Measurements from ENCODE around the gene FZR1. TPM values are rescaled to one million over a fixed set of nuclear protein-coding genes. Genes with fewer than 3 reads are reported as not detected.

FZR1 gene
- total and polyA plus RNA-seq, 2 of the 13 experiments (the other 11 are each of a cell fraction or from before 2014, with no cell fraction given), result 29.0 to 30.8 TPM

DNA sequence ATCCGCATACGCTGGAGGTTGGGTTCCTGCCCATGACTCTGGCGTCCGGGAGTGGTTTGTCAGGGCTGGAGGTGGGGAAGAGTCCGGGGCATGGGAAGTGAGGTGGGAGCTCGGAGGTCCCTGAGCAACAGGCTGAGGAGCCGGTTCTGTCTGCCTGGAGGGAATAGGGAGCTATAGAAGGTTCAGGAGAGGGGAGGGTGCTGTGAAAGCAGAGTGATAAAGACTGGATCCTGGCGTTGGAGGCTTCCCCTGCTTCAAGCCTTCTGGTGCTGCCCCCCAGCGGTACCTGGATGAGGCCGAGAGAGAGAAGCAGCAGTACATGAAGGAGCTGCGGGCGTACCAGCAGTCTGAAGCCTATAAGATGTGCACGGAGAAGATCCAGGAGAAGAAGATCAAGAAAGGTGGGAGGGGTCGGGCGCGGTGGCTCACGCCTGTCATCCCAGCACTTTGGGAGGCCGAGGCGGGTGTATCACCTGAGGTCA is 69.2 kb downstream of the FZR1 start:
- Histone ChIP-seq H3K27ac (ENCODE audit: extremely low read length, insufficient read depth, low read length) (no peak overlapping the region), H3K4me1 (ENCODE audit: insufficient read depth, low read length) (peaks cover 33% of the 10 kb centered on the region), H3K27me3 (ENCODE audit: control insufficient read depth in 1 of 2, insufficient read depth in 2 of 2, low read length in 2 of 2) (no peaks in the 10 kb centered on the region), H3K4me2 (ENCODE audit: low read depth, low read length) (no peak overlapping the region), H2AFZ (ENCODE audit: low read length) (no peak overlapping the region), H3K36me3 (replicated peaks in 1 of 2; ENCODE audit: control insufficient read depth in 1 of 2, insufficient read depth in 2 of 2, low read length in 2 of 2) (no peaks in the 10 kb centered on the region; a peak in 1 of 5 replicates), H3K9me3 (ENCODE audit: low read length) (no peaks in the 10 kb centered on the region), H3K9ac (ENCODE audit: insufficient read depth, low read depth, low read length) (no peak overlapping the region), H3K4me3 (replicated peaks in 1 of 3; ENCODE audit: insufficient read depth in 1 of 3, low read depth in 2 of 3, low read length in 3 of 3) (no peak overlapping the region), H4K20me1 (ENCODE audit: insufficient read depth, low read length) (peaks cover 4% of the 10 kb centered on the region), H3K79me2 (ENCODE audit: insufficient read depth, low read length) (peaks cover 2% of the 10 kb centered on the region)
- FAIRE-seq, result no peak
- intact Hi-C loops (cut with micrococcal nuclease; ENCODE audit: unreplicated experiment), result loop anchor here (1.0 kb wide), 1 partner anchor 30 kb away; no protein-coding TSS in a partner anchor
- in situ Hi-C loops (cut with HindIII; ENCODE audit: extremely low pct_ligation_motif_present, low pct_unique_long_range_greater_than_20kb), result no loop called here
- no peak for ATAC-seq
- CTCF ChIA-PET (ENCODE audit: low intra/inter-chr PET ratio, low total read pairs), result interaction anchor here (1.0 to 1.6 kb wide), 2 partner anchors 28 to 30 kb away, joined by 3 to 14 read pairs; no protein-coding TSS in a partner anchor
- 78% methylated on average over 19 of the region's 19 CpGs for WGBS (ENCODE audit: low lambda C conversion rate)
- POLR2A ChIA-PET, result interaction anchor here (0.7 kb wide), 1 partner anchor 22 kb away, joined by 3 read pairs; no protein-coding TSS in a partner anchor
- BruUV-seq (replicated peaks), result no TSS peak
- peak; percentile 55 for DNase-seq (ENCODE audit: low spot score)
- TF ChIP-seq ZNF350 (CRISPR knock-in tag; IDR thresholded peaks at IDR 0.05; ENCODE audit: borderline replicate concordance, low read depth) (0 out of 2 replicates have a peak, but pooled peaks have one; percentile 26), RFXAP (CRISPR knock-in tag; IDR thresholded peaks at IDR 0.05; ENCODE audit: borderline replicate concordance) (no peak), XRCC5 (optimal IDR thresholded peaks at IDR 0.05; ENCODE audit: low read length) (peak; percentile 64), ZBTB20 (CRISPR knock-in tag; IDR thresholded peaks at IDR 0.05; ENCODE audit: borderline replicate concordance, low read depth) (no peak), STAT5B (CRISPR knock-in tag; IDR thresholded peaks at IDR 0.05) (no peak), MAZ (IDR thresholded peaks at IDR 0.05; ENCODE audit: borderline replicate concordance, low read depth, low read length) (0 out of 2 replicates have a peak, but pooled peaks have one; percentile 44), MAZ (CRISPR knock-in tag; IDR thresholded peaks at IDR 0.05; ENCODE audit: low read depth) (no peak), ZMAT3 (CRISPR knock-in tag; conservative IDR thresholded peaks at IDR 0.05) (no peak), ZKSCAN5 (CRISPR knock-in tag; IDR thresholded peaks at IDR 0.05) (no peak), ZSCAN21 (CRISPR knock-in tag; IDR thresholded peaks at IDR 0.05; ENCODE audit: borderline replicate concordance) (no peak), ZNF235 (CRISPR knock-in tag; IDR thresholded peaks at IDR 0.05; ENCODE audit: borderline replicate concordance) (no peak), KDM1A (CRISPR knock-in tag; IDR thresholded peaks at IDR 0.05) (0 out of 2 replicates have a peak, but pooled peaks have one; percentile 54), REPIN1 (CRISPR knock-in tag; IDR thresholded peaks at IDR 0.05; ENCODE audit: borderline replicate concordance, low read depth) (no peak), BRD4 (CRISPR knock-in tag; IDR thresholded peaks at IDR 0.05) (no peak), ZBTB38 (CRISPR knock-in tag; IDR thresholded peaks at IDR 0.05) (peak; percentile 69; the same call in 1 of the 2 replicates), KDM3A (CRISPR knock-in tag; IDR thresholded peaks at IDR 0.05; ENCODE audit: low read depth) (no peak), HES4 (CRISPR knock-in tag; IDR thresholded peaks at IDR 0.05; ENCODE audit: borderline replicate concordance) (no peak), ZNF234 (CRISPR knock-in tag; conservative IDR thresholded peaks at IDR 0.05) (no peak), SALL1 (CRISPR knock-in tag; IDR thresholded peaks at IDR 0.05) (peak; percentile 15; the same call in 1 of the 2 replicates), HNF4A (CRISPR knock-in tag; IDR thresholded peaks at IDR 0.05) (no peak), STAG1 (CRISPR knock-in tag; IDR thresholded peaks at IDR 0.05) (peak; percentile 77)
- TF ChIP-seq, protein P1, sequence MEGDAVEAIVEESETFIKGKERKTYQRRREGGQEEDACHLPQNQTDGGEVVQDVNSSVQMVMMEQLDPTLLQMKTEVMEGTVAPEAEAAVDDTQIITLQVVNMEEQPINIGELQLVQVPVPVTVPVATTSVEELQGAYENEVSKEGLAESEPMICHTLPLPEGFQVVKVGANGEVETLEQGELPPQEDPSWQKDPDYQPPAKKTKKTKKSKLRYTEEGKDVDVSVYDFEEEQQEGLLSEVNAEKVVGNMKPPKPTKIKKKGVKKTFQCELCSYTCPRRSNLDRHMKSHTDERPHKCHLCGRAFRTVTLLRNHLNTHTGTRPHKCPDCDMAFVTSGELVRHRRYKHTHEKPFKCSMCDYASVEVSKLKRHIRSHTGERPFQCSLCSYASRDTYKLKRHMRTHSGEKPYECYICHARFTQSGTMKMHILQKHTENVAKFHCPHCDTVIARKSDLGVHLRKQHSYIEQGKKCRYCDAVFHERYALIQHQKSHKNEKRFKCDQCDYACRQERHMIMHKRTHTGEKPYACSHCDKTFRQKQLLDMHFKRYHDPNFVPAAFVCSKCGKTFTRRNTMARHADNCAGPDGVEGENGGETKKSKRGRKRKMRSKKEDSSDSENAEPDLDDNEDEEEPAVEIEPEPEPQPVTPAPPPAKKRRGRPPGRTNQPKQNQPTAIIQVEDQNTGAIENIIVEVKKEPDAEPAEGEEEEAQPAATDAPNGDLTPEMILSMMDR (CRISPR knock-in tag; IDR thresholded peaks at IDR 0.05), result peak; percentile 74
- TF ChIP-seq, protein P2, sequence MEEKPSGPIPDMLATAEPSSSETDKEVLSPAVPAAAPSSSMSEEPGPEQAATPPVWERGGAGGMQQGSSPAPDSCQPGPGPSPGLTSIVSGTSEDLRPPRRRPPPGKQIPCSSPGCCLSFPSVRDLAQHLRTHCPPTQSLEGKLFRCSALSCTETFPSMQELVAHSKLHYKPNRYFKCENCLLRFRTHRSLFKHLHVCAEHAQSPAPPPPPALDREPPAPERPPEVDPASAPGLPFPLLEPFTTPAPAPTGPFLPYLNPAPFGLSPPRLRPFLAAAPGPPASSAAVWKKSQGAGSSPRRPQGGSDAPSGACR (CRISPR knock-in tag; IDR thresholded peaks at IDR 0.05), result no peak
- TF ChIP-seq, protein P3, sequence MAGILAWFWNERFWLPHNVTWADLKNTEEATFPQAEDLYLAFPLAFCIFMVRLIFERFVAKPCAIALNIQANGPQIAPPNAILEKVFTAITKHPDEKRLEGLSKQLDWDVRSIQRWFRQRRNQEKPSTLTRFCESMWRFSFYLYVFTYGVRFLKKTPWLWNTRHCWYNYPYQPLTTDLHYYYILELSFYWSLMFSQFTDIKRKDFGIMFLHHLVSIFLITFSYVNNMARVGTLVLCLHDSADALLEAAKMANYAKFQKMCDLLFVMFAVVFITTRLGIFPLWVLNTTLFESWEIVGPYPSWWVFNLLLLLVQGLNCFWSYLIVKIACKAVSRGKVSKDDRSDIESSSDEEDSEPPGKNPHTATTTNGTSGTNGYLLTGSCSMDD (CRISPR knock-in tag; IDR thresholded peaks at IDR 0.05), result no peak

Measured in HepG2 (cell line).